HepG2 (cell line): ENCODE results near the gene DHRS4L2.
"Not testable (repeated sequence)": the region's sequence is repeated elsewhere in the genome, so short reads cannot be mapped to it uniquely, and the experiment has no call there.

Experiments used
- TAF1 ChIP-seq: sonication (generic); formaldehyde crosslinking; IDR thresholded peaks from 2 replicates; pipeline ENCODE4 v1.4.0; 2020; ENCODE audit warnings: missing genetic modification reagents
- TF ChIP-seq, protein P1 (sequence below): sonication (generic); formaldehyde crosslinking; IDR thresholded peaks from 2 replicates; pipeline ENCODE4 v1.4.0; 2020; ENCODE audit warnings: missing genetic modification reagents, borderline replicate concordance
- TF ChIP-seq, protein P2 (sequence below): sonication (generic); formaldehyde crosslinking; IDR thresholded peaks from 2 replicates; pipeline ENCODE4 v1.5.0; 2020; ENCODE audit warnings: mild to moderate bottlenecking, missing genetic modification reagents, moderate library complexity

DNA sequence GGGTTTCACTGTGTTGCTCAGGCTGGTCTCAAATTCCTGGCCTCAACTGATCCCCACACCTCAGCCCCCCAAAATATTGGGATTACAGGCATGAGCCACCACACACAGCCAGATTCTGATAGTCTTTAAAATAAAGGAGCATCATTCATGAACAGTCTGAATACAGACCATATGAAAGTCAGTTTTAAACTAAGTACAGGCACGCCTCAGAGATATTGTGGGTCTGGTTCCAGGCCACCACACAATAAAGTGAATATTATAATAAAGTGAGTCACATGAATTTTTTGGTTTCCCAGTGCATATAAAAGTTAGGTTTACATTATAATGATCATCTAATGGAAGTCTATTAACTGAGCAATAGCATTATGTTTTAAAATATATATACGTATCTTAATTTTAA lies 8.1 kb downstream of the DHRS4L2 start:
- TF ChIP-seq, protein P1, sequence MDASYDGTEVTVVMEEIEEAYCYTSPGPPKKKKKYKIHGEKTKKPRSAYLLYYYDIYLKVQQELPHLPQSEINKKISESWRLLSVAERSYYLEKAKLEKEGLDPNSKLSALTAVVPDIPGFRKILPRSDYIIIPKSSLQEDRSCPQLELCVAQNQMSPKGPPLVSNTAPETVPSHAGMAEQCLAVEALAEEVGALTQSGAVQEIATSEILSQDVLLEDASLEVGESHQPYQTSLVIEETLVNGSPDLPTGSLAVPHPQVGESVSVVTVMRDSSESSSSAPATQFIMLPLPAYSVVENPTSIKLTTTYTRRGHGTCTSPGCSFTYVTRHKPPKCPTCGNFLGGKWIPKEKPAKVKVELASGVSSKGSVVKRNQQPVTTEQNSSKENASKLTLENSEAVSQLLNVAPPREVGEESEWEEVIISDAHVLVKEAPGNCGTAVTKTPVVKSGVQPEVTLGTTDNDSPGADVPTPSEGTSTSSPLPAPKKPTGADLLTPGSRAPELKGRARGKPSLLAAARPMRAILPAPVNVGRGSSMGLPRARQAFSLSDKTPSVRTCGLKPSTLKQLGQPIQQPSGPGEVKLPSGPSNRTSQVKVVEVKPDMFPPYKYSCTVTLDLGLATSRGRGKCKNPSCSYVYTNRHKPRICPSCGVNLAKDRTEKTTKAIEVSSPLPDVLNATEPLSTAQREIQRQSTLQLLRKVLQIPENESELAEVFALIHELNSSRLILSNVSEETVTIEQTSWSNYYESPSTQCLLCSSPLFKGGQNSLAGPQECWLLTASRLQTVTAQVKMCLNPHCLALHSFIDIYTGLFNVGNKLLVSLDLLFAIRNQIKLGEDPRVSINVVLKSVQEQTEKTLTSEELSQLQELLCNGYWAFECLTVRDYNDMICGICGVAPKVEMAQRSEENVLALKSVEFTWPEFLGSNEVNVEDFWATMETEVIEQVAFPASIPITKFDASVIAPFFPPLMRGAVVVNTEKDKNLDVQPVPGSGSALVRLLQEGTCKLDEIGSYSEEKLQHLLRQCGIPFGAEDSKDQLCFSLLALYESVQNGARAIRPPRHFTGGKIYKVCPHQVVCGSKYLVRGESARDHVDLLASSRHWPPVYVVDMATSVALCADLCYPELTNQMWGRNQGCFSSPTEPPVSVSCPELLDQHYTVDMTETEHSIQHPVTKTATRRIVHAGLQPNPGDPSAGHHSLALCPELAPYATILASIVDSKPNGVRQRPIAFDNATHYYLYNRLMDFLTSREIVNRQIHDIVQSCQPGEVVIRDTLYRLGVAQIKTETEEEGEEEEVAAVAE (CRISPR knock-in tag): not testable (repeated sequence)
- TF ChIP-seq TAF1: not testable (repeated sequence)
- TF ChIP-seq, protein P2, sequence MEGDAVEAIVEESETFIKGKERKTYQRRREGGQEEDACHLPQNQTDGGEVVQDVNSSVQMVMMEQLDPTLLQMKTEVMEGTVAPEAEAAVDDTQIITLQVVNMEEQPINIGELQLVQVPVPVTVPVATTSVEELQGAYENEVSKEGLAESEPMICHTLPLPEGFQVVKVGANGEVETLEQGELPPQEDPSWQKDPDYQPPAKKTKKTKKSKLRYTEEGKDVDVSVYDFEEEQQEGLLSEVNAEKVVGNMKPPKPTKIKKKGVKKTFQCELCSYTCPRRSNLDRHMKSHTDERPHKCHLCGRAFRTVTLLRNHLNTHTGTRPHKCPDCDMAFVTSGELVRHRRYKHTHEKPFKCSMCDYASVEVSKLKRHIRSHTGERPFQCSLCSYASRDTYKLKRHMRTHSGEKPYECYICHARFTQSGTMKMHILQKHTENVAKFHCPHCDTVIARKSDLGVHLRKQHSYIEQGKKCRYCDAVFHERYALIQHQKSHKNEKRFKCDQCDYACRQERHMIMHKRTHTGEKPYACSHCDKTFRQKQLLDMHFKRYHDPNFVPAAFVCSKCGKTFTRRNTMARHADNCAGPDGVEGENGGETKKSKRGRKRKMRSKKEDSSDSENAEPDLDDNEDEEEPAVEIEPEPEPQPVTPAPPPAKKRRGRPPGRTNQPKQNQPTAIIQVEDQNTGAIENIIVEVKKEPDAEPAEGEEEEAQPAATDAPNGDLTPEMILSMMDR (CRISPR knock-in tag): not testable (repeated sequence)
